Body of pancreas (tissue), 4 donors: ENCODE results near the gene FOXP1. TPM values are rescaled to one million over a fixed set of nuclear protein-coding genes. Genes with fewer than 3 reads are reported as not detected.

Experiments
- ATAC-seq: fragments of 150-250 bp; one replicate; pipeline ENCODE4 v1.9.1; 2016
- DNase-seq, 4 donors: peaks; one replicate each; pipeline ENCODE4 v3.0.0-alpha.2; 2019
- H3K27ac ChIP-seq, 4 donors: fragments of 200-600 bp; sonication (generic); 1 replicate in 3 of 4; 2 replicates in 1 of 4; pipeline versions ENCODE4 v1.5.1 to v1.6.1; 2016 to 2019; ENCODE audit warnings: mild to moderate bottlenecking in 1 of 4, mixed read lengths in 1 of 4, moderate library complexity in 1 of 4
- H3K27me3 ChIP-seq, 2 donors: fragments of 200-600 bp; sonication (generic); one replicate each; pipeline ENCODE4 v1.6.0; 2016; ENCODE audit warnings: mild to moderate bottlenecking in 1 of 2
- H3K36me3 ChIP-seq, 2 donors: fragments of 200-600 bp; sonication (generic); replicated peaks in 1 of 2; 2 replicates each; pipeline ENCODE4 v1.5.1; 2016; ENCODE audit warnings: low read depth in 2 of 2; ENCODE audit not compliant: insufficient read depth in 1 of 2
- H3K4me1 ChIP-seq: fragments of 200-600 bp; sonication (generic); one replicate; pipeline ENCODE4 v1.6.0; 2016
- H3K4me3 ChIP-seq, 2 donors: fragments of 200-600 bp; sonication (generic); 1 replicate in 1 of 2; 2 replicates in 1 of 2; pipeline ENCODE4 v1.5.1; 2016 to 2019
- H3K9me3 ChIP-seq, 3 donors: fragments of 200-600 bp; sonication (generic); 1 replicate in 2 of 3; 2 replicates in 1 of 3; pipeline ENCODE4 v1.5.1; 2016
- CTCF ChIP-seq, 7 experiments: fragments of 450-650 bp in 4 of 7; fragments of 200-600 bp in 3 of 7; sonication (generic) in 3 of 7; IDR thresholded peaks; one replicate each; pipeline ENCODE4 v1.5.1; 2016 to 2019; ENCODE audit warnings: antibody characterized with exemption in 7 of 7
- POLR2A ChIP-seq, 3 donors: fragments of 450-650 bp; IDR thresholded peaks; one replicate each; pipeline ENCODE4 v1.6.1; 2016; ENCODE audit warnings: antibody characterized with exemption in 3 of 3, mild to moderate bottlenecking in 2 of 3
- WGBS, 2 donors: methylation state at CpG; one replicate each; pipeline ENCODE4 v1.1.5; 2017; 5-methylcytosine and 5-hydroxymethylcytosine counted together
- intact Hi-C: fragments of 100-400 bp; cut with DNase I; formaldehyde crosslinking; loops from one replicate; pipeline ENCODE4 v1.15.1; 2023
- total RNA-seq, 2 donors: library from RNA; depleted of rRNA; stranded (reverse); fragments of >200 nt; gene quantifications; one replicate each; pipeline ENCODE4 v1.1.0, GENCODE V29; 2016

FOXP1 gene
- total RNA-seq, 2 donors from 2014 or later = 85.7 to 86.1 TPM

GRCh38 chr3:71268462-71268999, 315.0 kb downstream of the FOXP1 start:
- intact Hi-C loops = no loop called here
- Histone ChIP-seq H3K36me3 (no peaks in the 10 kb centered on the region), H3K4me1 (no peaks in the 10 kb centered on the region), H3K27ac (no peak overlapping the region), H3K9me3 (no peaks in the 10 kb centered on the region), H3K27me3 (no peaks in the 10 kb centered on the region), H3K4me3 (no peak overlapping the region)
- DNase-seq = no peak
- WGBS, 2 donors = 95 to 100% methylated on average over 5 of the region's 5 CpGs
- ATAC-seq = no peak
- no peak for TF ChIP-seq POLR2A (IDR thresholded peaks at IDR 0.05)
- TF ChIP-seq CTCF (IDR thresholded peaks at IDR 0.05) = no peak

DNA sequence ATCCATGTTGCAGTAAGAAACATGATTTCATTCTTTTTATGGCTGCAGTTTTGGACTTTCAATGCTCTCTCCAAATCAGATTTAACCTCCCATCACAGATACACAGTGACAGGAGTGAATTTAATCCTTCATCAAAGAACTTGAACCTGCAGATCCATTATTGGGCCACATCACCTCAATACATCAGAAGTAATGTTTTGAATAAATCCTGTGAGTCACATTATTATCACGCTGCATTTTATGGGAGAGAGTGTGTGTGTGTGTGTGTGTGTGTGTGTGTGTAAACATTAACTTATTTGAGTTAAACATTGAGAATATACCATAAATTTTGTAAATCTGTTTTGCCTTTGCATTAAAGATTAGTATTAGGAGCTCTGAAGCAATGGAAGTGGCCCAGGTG, 316.7 kb downstream of the FOXP1 start:
- TF ChIP-seq CTCF (IDR thresholded peaks at IDR 0.05) (no peak), POLR2A (IDR thresholded peaks at IDR 0.05) (no peak)
- intact Hi-C loops = no loop called here
- DNase-seq (no peak), ATAC-seq (no peak)
- Histone ChIP-seq H3K27me3 (no peaks in the 10 kb centered on the region), H3K4me1 (peaks cover 8% of the 10 kb centered on the region), H3K36me3 (no peaks in the 10 kb centered on the region), H3K9me3 (no peaks in the 10 kb centered on the region), H3K4me3 (no peak overlapping the region), H3K27ac (no peak overlapping the region)
- 78% methylated on average over 1 of the region's 1 CpG for WGBS, 2 donors

GRCh38 chr3:71265365-71265915, 318.1 kb downstream of the FOXP1 start:
- TF ChIP-seq CTCF (IDR thresholded peaks at IDR 0.05) = no peak
- TF ChIP-seq POLR2A (IDR thresholded peaks at IDR 0.05) = no peak
- Histone ChIP-seq H3K4me3 (no peak overlapping the region), H3K9me3 (no peaks in the 10 kb centered on the region), H3K27ac (no peak overlapping the region), H3K4me1 (peaks cover 8% of the 10 kb centered on the region), H3K36me3 (no peaks in the 10 kb centered on the region), H3K27me3 (no peaks in the 10 kb centered on the region)
- DNase-seq (peak in 1 of 4 donors; percentile 45), ATAC-seq (no peak)
- intact Hi-C loops = no loop called here
- 53 to 68% methylated on average over 9 of the region's 9 CpGs for WGBS, 2 donors

DNA sequence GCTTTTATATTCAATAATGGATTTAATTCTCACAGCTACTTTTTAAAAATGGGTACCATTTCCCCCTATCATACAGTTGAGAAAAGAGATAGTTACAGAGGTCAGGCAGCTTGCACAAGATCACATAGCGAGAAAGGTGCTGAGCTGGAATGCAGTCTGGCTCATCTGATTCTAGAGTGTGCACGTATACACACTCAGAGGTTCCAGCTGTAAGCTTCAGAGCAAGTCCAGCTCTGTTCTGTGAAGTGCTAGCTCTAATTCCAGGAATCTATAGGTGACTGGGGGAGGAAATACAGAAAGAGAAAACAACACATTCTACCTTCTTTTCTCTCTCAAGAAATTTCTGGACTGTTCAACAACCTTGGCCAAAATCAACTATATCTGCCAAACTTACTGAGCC, 318.7 kb downstream of the FOXP1 start:
- TF ChIP-seq CTCF (IDR thresholded peaks at IDR 0.05) = no peak
- TF ChIP-seq POLR2A (IDR thresholded peaks at IDR 0.05) = no peak
- Histone ChIP-seq H3K27me3 (no peaks in the 10 kb centered on the region), H3K4me1 (peaks cover 8% of the 10 kb centered on the region), H3K36me3 (no peaks in the 10 kb centered on the region), H3K9me3 (no peaks in the 10 kb centered on the region), H3K4me3 (no peak overlapping the region), H3K27ac (no peak overlapping the region)
- DNase-seq (no peak), ATAC-seq (no peak)
- 79 to 84% methylated on average over 2 of the region's 2 CpGs for WGBS, 2 donors
- intact Hi-C loops = no loop called here
